Vagina (tissue), 2 donors: Measurements from ENCODE around the gene LRRC74B. TPM values are rescaled to one million over a fixed set of nuclear protein-coding genes. Genes with fewer than 3 reads are reported as not detected.

Experiments
- DNase-seq, 2 donors: peaks; one replicate each; pipeline ENCODE4 v3.0.0-alpha.2; 2017; ENCODE audit errors: extremely low spot score in 2 of 2
- H3K27ac ChIP-seq: fragments of 200-600 bp; sonication (generic); one replicate; pipeline ENCODE4 v1.5.1; 2019
- H3K27me3 ChIP-seq: fragments of 200-600 bp; sonication (generic); one replicate; pipeline ENCODE4 v1.5.1; 2019
- H3K36me3 ChIP-seq, 2 donors: fragments of 200-600 bp; sonication (generic); one replicate each; pipeline ENCODE4 v1.5.1; 2017 to 2019
- H3K4me1 ChIP-seq: fragments of 200-600 bp; sonication (generic); one replicate; pipeline ENCODE4 v1.5.1; 2019
- H3K4me3 ChIP-seq, 2 donors: fragments of 200-600 bp; sonication (generic); 1 replicate in 1 of 2; 2 replicates in 1 of 2; pipeline ENCODE4 v1.5.1; 2016 to 2019
- H3K9me3 ChIP-seq: fragments of 200-600 bp; sonication (generic); one replicate; pipeline ENCODE4 v1.5.1; 2019
- POLR2A ChIP-seq, 2 donors: fragments of 450-650 bp; IDR thresholded peaks; one replicate each; pipeline ENCODE4 v1.6.1; 2017; ENCODE audit warnings: antibody characterized with exemption in 2 of 2, mild to moderate bottlenecking in 2 of 2, moderate library complexity in 2 of 2
- POLR2AphosphoS5 ChIP-seq, 2 donors: sonication (generic); formaldehyde crosslinking; IDR thresholded peaks; one replicate each; pipeline ENCODE4 v1.9.0; 2017; ENCODE audit warnings: antibody characterized with exemption in 2 of 2, mild to moderate bottlenecking in 2 of 2, low read depth in 1 of 2; ENCODE audit not compliant: insufficient read depth in 1 of 2
- intact Hi-C: fragments of 100-400 bp; cut with DNase I; formaldehyde crosslinking; loops from one replicate; pipeline ENCODE4 v1.15.1; 2023
- total RNA-seq: library from RNA; depleted of rRNA; stranded (reverse); fragments of >200 nt; gene quantifications from one replicate; pipeline ENCODE4 v1.2.3, GENCODE V29; 2016
- TF ChIP-seq, protein P1 (sequence below), 3 experiments: fragments of 450-650 bp in 2 of 3; fragments of 200-600 bp in 1 of 3; sonication (generic) in 1 of 3; IDR thresholded peaks; one replicate each; pipeline ENCODE4 v1.5.1; 2017 to 2019; ENCODE audit warnings: antibody characterized with exemption in 3 of 3, mild to moderate bottlenecking in 2 of 3, moderate library complexity in 2 of 3

LRRC74B gene
- total RNA-seq, 1 donor from 2014 or later: not detected

DNA sequence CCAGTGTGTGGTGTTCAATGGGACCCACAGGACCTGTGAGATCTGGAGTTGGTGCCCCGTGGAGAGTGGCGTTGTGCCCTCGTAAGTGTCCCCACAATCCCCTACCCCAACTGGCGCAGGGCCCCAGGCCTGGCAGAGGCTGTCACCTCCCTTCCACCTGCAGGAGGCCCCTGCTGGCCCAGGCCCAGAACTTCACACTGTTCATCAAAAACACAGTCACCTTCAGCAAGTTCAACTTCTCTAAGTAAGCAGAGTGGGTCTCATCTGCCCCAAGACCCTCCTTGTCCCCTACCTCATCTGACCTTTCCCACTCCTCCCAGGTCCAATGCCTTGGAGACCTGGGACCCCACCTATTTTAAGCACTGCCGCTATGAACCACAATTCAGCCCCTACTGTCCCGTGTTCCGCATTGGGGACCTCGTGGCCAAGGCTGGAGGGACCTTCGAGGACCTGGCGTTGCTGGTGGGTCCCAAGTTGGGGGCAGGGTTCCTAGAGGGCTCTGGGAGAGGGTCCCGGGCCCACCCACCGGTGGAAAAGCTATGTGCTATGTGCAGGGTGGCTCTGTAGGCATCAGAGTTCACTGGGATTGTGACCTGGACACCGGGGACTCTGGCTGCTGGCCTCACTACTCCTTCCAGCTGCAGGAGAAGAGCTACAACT lies 22.7 kb upstream of the LRRC74B start:
- H3K9me3 ChIP-seq: no peaks in the 10 kb centered on the region
- no peaks in the 10 kb centered on the region for H3K27me3 ChIP-seq
- TF ChIP-seq POLR2A (IDR thresholded peaks at IDR 0.05) (no peak), POLR2AphosphoS5 (IDR thresholded peaks at IDR 0.05; ENCODE audit: insufficient read depth in 1 of 2, low read depth in 1 of 2) (no peak)
- TF ChIP-seq, protein P1, sequence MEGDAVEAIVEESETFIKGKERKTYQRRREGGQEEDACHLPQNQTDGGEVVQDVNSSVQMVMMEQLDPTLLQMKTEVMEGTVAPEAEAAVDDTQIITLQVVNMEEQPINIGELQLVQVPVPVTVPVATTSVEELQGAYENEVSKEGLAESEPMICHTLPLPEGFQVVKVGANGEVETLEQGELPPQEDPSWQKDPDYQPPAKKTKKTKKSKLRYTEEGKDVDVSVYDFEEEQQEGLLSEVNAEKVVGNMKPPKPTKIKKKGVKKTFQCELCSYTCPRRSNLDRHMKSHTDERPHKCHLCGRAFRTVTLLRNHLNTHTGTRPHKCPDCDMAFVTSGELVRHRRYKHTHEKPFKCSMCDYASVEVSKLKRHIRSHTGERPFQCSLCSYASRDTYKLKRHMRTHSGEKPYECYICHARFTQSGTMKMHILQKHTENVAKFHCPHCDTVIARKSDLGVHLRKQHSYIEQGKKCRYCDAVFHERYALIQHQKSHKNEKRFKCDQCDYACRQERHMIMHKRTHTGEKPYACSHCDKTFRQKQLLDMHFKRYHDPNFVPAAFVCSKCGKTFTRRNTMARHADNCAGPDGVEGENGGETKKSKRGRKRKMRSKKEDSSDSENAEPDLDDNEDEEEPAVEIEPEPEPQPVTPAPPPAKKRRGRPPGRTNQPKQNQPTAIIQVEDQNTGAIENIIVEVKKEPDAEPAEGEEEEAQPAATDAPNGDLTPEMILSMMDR (IDR thresholded peaks at IDR 0.05): no peak
- no peak overlapping the region for H3K4me3 ChIP-seq
- intact Hi-C loops: no loop called here
- no peak for DNase-seq
- no peaks in the 10 kb centered on the region for H3K36me3 ChIP-seq
- H3K27ac ChIP-seq: no peak overlapping the region
- H3K4me1 ChIP-seq: peaks cover 11% of the 10 kb centered on the region

DNA sequence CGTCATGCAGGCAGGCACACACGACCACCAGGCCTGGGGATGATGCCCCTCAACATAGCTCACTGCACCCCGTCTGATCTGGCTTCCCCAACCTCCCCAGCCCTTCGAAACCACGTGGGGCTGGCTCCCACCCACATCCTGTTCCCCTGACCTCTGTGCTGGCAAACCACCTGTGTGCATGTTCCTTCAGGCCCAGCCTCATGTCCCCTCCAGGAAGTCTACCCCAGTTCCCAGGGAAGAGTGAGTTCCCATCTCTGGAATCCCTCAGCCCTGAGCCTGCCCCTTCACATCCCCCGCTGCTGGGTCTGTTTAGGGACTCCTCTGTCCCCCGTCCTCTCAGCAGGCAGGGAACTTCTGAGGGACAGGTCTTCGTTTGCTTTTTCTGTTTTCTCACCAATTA lies 20.5 kb upstream of the LRRC74B start:
- intact Hi-C loops: no loop called here
- Histone ChIP-seq H3K27me3 (no peaks in the 10 kb centered on the region), H3K4me1 (peaks cover 11% of the 10 kb centered on the region), H3K36me3 (no peaks in the 10 kb centered on the region), H3K27ac (no peak overlapping the region), H3K9me3 (no peaks in the 10 kb centered on the region), H3K4me3 (no peak overlapping the region)
- DNase-seq: no peak
- TF ChIP-seq POLR2AphosphoS5 (IDR thresholded peaks at IDR 0.05; ENCODE audit: insufficient read depth in 1 of 2, low read depth in 1 of 2) (no peak), POLR2A (IDR thresholded peaks at IDR 0.05) (no peak)
- TF ChIP-seq, protein P1 (IDR thresholded peaks at IDR 0.05): no peak

DNA sequence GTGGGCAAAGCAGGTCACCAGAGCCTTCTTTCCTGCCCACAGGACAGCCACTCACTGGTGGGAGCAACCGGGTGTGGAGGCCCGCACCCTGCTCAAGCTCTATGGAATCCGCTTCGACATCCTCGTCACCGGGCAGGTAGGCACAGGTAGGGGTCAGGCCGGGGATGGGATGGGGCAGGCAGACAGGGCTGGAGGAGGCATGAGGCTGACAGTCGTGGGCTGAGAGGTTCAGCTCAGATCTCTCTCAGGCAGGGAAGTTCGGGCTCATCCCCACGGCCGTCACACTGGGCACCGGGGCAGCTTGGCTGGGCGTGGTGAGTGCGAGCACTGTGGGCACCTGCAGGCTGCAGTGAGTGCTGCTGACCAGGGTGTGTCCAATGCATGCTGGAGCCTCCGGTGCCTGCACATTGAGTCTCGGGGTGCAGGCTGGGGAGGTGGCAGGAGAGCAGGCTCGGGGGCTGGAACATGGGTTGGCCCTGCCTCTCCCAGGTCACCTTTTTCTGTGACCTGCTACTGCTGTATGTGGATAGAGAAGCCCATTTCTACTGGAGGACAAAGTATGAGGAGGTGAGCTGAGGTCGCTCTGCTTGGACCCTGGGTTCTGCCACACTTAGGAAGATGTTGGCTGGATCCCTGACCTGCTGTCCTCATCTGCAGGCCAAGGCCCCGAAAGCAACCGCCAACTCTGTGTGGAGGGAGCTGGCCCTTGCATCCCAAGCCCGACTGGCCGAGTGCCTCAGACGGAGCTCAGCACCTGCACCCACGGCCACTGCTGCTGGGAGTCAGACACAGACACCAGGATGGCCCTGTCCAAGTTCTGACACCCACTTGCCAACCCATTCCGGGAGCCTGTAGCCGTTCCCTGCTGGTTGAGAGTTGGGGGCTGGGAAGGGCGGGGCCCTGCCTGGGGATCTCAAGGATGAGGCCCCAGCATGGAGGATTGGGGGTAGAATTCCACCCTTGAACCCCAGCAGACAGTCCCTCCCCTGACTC lies 19.7 kb upstream of the LRRC74B start:
- TF ChIP-seq POLR2A (IDR thresholded peaks at IDR 0.05): no peak
- no peak for TF ChIP-seq POLR2AphosphoS5 (IDR thresholded peaks at IDR 0.05; ENCODE audit: insufficient read depth in 1 of 2, low read depth in 1 of 2)
- TF ChIP-seq, protein P1 (IDR thresholded peaks at IDR 0.05): no peak
- Histone ChIP-seq H3K4me3 (no peak overlapping the region), H3K36me3 (no peaks in the 10 kb centered on the region), H3K27ac (no peak overlapping the region), H3K27me3 (no peaks in the 10 kb centered on the region), H3K4me1 (peaks cover 11% of the 10 kb centered on the region), H3K9me3 (no peaks in the 10 kb centered on the region)
- no peak for DNase-seq
- intact Hi-C loops: no loop called here

DNA sequence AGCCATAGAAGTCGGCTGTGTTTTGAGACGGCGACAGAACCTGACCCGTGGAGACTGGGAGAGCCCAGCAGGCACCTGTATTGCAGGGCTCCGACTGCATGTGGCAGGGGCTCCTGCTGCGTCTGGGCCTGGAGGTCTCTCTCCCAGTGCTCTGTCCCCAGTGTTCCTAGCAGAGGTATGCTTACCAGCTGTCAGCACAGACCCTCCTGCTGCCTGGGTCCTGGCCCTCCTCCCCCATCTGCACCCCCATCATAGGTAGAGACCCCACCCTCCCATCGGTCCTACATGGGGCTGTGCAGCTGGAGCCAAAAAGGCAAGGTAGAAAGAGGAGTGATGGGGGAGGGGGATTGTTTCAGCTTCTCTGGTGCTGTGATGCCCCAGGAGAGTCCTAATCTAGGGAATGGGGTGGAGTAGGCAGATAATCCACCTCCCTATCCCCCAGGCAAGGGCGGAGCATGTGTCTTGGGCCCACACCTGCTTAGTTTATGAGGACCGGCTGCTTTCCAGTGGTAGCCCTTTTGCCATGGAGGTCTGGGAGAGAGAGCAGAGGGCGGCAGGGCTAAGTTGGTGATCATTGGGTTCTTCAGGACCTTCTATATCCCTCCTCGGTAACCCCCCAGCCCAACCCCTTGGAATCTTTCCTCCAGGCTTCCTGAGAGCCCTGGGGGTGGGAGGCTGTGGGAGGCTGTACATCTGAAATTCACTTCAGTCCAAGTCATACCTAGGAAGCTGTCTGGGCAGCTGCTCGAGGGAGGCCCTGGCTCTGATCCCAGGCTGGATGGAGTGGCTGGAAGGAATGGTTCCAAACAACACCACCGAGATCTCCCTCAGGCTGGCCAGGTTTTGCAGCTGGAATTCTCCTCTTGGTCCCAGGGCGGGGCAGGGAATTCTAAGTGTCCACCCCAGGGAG lies 18.7 kb upstream of the LRRC74B start:
- H3K4me1 ChIP-seq: peaks cover 18% of the 10 kb centered on the region
- no peaks in the 10 kb centered on the region for H3K27me3 ChIP-seq
- no peak for DNase-seq
- no peak overlapping the region for H3K4me3 ChIP-seq
- H3K9me3 ChIP-seq: no peaks in the 10 kb centered on the region
- H3K27ac ChIP-seq: no peak overlapping the region
- intact Hi-C loops: no loop called here
- no peaks in the 10 kb centered on the region for H3K36me3 ChIP-seq
- TF ChIP-seq POLR2A (IDR thresholded peaks at IDR 0.05) (no peak), POLR2AphosphoS5 (IDR thresholded peaks at IDR 0.05; ENCODE audit: insufficient read depth in 1 of 2, low read depth in 1 of 2) (no peak)
- TF ChIP-seq, protein P1 (IDR thresholded peaks at IDR 0.05): no peak
